Measurements from ENCODE around the gene CACNB2.

The CACNB2 gene

GRCh38 chr10:18533896-18534295 lies 393.7 kb downstream of the CACNB2 start:
- Histone ChIP-seq H3K27me3 (no peaks in the 10 kb centered on the region), H3K9me3 (peaks cover 23% of the 10 kb centered on the region), H3K4me1 (no peaks in the 10 kb centered on the region), H3K36me3 (peaks cover 49% of the 10 kb centered on the region), H3K27ac (no peak overlapping the region), H3K4me2 (no peak overlapping the region), H4K20me1 (no peaks in the 10 kb centered on the region), H3K4me3 (no peak overlapping the region), H3K9ac (no peak overlapping the region)
- TF ChIP-seq Cebpa-rat (IDR thresholded peaks at IDR 0.05) = no peak

GRCh38 chr10:18539335-18539734 lies 399.1 kb downstream of the CACNB2 start:
- H3K36me3 ChIP-seq = peaks cover 60% of the 10 kb centered on the region
- no peak overlapping the region for H3K4me2 ChIP-seq
- no peak overlapping the region for H3K4me3 ChIP-seq
- H4K20me1 ChIP-seq = no peaks in the 10 kb centered on the region
- H3K4me1 ChIP-seq = no peaks in the 10 kb centered on the region
- no peak overlapping the region for H3K27ac ChIP-seq
- no peaks in the 10 kb centered on the region for H3K27me3 ChIP-seq
- H3K9me3 ChIP-seq = peaks cover 4% of the 10 kb centered on the region; the same call in 1 of the 2 replicates
- no peak overlapping the region for H3K9ac ChIP-seq
- TF ChIP-seq Cebpa-rat (IDR thresholded peaks at IDR 0.05) = no peak

GRCh38 chr10:18540195-18540594 lies 400.0 kb downstream of the CACNB2 start:
- Histone ChIP-seq H4K20me1 (no peaks in the 10 kb centered on the region), H3K36me3 (peaks cover 69% of the 10 kb centered on the region), H3K9ac (no peak overlapping the region), H3K4me3 (no peak overlapping the region), H3K27ac (no peak overlapping the region), H3K9me3 (peaks cover 4% of the 10 kb centered on the region; the same call in 1 of the 2 replicates), H3K27me3 (no peaks in the 10 kb centered on the region), H3K4me2 (no peak overlapping the region), H3K4me1 (no peaks in the 10 kb centered on the region)
- TF ChIP-seq Cebpa-rat (IDR thresholded peaks at IDR 0.05) = no peak

GRCh38 chr10:18542832-18543231 lies 402.6 kb downstream of the CACNB2 start:
- no peaks in the 10 kb centered on the region for H3K27me3 ChIP-seq
- no peak overlapping the region for H3K4me3 ChIP-seq
- H3K27ac ChIP-seq = no peak overlapping the region
- peaks cover 8% of the 10 kb centered on the region; the same call in 1 of the 2 replicates for H3K4me1 ChIP-seq
- H4K20me1 ChIP-seq = no peaks in the 10 kb centered on the region
- H3K9ac ChIP-seq = no peak overlapping the region
- H3K36me3 ChIP-seq = peaks cover 66% of the 10 kb centered on the region
- H3K4me2 ChIP-seq = no peak overlapping the region
- no peak for TF ChIP-seq Cebpa-rat (IDR thresholded peaks at IDR 0.05)
- H3K9me3 ChIP-seq = no peaks in the 10 kb centered on the region

- H3K4me3 ChIP-seq = no peak overlapping the region
- no peak overlapping the region for H3K4me2 ChIP-seq
- no peaks in the 10 kb centered on the region for H3K27me3 ChIP-seq
- H3K36me3 ChIP-seq = peaks cover 64% of the 10 kb centered on the region
- no peak for TF ChIP-seq Cebpa-rat (IDR thresholded peaks at IDR 0.05)
- no peak overlapping the region for H3K27ac ChIP-seq
- H3K4me1 ChIP-seq = peaks cover 8% of the 10 kb centered on the region; the same call in 1 of the 2 replicates
- no peak overlapping the region for H3K9ac ChIP-seq
- no peaks in the 10 kb centered on the region for H3K9me3 ChIP-seq
- H4K20me1 ChIP-seq = no peaks in the 10 kb centered on the region
These were observed 405.5 kb downstream of the CACNB2 start for GRCh38 chr10:18545621-18546305.

GRCh38 chr10:18549105-18549504 lies 408.9 kb downstream of the CACNB2 start:
- H3K4me3 ChIP-seq = no peak overlapping the region
- no peak for TF ChIP-seq Cebpa-rat (IDR thresholded peaks at IDR 0.05)
- peaks cover 8% of the 10 kb centered on the region; the same call in 1 of the 2 replicates for H3K9me3 ChIP-seq
- H3K4me2 ChIP-seq = no peak overlapping the region
- H3K27me3 ChIP-seq = no peaks in the 10 kb centered on the region
- H3K27ac ChIP-seq = no peak overlapping the region
- no peak overlapping the region for H3K9ac ChIP-seq
- H4K20me1 ChIP-seq = no peaks in the 10 kb centered on the region
- H3K36me3 ChIP-seq = peaks cover 83% of the 10 kb centered on the region
- H3K4me1 ChIP-seq = peaks cover 8% of the 10 kb centered on the region; the same call in 1 of the 2 replicates

DNA sequence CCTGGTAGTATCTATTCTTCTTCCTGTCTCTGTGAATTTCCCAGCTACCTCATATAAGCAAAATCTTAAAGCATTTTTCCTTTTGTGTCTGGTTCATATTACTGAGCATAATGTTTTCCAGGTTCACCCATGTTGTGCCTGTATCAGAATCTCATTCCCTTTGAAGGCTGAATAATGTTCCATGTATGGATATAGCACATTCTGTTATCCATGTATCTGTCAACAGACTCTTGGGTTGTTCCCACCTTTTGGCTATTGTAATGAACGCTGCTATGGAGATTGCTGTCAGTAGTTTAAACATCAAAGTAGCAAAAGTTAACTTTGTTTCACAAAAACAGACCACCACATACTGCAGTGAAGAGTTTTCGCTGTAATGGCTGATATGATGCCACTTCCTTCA lies 411.2 kb downstream of the CACNB2 start:
- peaks cover 87% of the 10 kb centered on the region for H3K36me3 ChIP-seq

DNA sequence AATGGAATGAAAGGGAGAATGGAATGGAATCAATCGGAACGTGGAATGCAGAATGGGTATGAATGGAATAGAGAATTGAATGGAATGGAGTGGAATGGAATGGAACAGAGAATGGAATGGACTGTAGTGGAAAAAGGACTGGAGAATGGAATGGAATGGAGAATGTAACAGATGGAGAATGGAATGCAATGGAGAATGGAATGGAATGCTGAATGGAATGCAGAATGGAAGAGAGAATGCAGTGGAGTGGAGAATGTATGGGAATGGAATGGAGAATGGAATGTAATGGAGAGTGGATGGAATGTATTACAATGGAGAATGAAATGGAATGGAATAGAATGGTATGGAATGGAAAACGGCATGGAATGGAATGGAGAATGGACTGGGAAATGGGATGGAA lies 414.3 kb downstream of the CACNB2 start:
- TF ChIP-seq Cebpa-rat (IDR thresholded peaks at IDR 0.05) = no peak
- H3K9me3 ChIP-seq = peaks cover 62% of the 10 kb centered on the region
- no peak overlapping the region for H3K27ac ChIP-seq
- H3K27me3 ChIP-seq = no peaks in the 10 kb centered on the region
- H4K20me1 ChIP-seq = no peaks in the 10 kb centered on the region
- H3K4me2 ChIP-seq = no peak overlapping the region
- H3K9ac ChIP-seq = no peak overlapping the region
- no peaks in the 10 kb centered on the region for H3K4me1 ChIP-seq
- peaks cover 96% of the 10 kb centered on the region for H3K36me3 ChIP-seq
- no peak overlapping the region for H3K4me3 ChIP-seq

More for the DNA sequence above, 411.2 kb downstream of the CACNB2 start:
- no peaks in the 10 kb centered on the region for H4K20me1 ChIP-seq
- H3K4me3 ChIP-seq = no peak overlapping the region
- H3K9me3 ChIP-seq = peaks cover 32% of the 10 kb centered on the region
- no peaks in the 10 kb centered on the region for H3K27me3 ChIP-seq
- no peak overlapping the region for H3K9ac ChIP-seq
- H3K4me1 ChIP-seq = no peaks in the 10 kb centered on the region
- H3K27ac ChIP-seq = no peak overlapping the region
- no peak overlapping the region for H3K4me2 ChIP-seq
- TF ChIP-seq Cebpa-rat (IDR thresholded peaks at IDR 0.05) = no peak

DNA sequence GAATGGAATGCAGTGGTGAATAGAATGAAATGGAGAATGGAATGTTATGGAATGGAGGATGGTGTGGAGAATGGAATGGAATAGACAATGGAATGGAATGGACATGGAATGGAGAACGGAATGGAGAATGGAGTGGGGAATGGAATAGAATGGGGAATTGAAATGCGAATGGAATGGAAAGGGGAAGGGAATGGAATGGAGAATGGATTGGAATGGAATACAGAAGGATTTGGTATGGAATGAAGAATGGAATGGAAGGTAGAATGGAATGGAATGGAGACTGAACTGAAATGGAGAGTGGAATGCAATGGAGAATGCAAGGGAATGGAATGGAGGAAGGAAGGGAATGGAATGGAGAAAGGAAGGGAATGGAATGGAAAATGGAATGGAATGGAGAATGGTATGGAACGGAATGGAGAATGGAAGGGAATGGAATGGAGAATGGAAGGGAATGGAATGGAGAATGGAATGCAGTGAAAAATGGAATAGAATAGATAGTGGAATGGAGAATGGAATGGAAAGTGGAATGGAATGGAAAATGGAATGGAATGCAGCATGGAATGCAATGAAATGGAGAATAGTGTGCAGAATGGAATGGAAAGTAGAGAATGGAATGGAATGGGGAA lies 416.4 kb downstream of the CACNB2 start:
- H4K20me1 ChIP-seq = no peaks in the 10 kb centered on the region

GRCh38 chr10:18557960-18558359 lies 417.7 kb downstream of the CACNB2 start:
- no peaks in the 10 kb centered on the region for H4K20me1 ChIP-seq
- H3K27me3 ChIP-seq = no peaks in the 10 kb centered on the region
- H3K36me3 ChIP-seq = peaks cover 94% of the 10 kb centered on the region
- H3K4me3 ChIP-seq = no peak overlapping the region
- H3K4me2 ChIP-seq = no peak overlapping the region
- H3K9me3 ChIP-seq = peaks cover 91% of the 10 kb centered on the region
- H3K9ac ChIP-seq = no peak overlapping the region
- H3K4me1 ChIP-seq = no peaks in the 10 kb centered on the region
- H3K27ac ChIP-seq = no peak overlapping the region
- TF ChIP-seq Cebpa-rat (IDR thresholded peaks at IDR 0.05) = no peak

More for the DNA sequence above, 416.4 kb downstream of the CACNB2 start:
- H3K27ac ChIP-seq = no peak overlapping the region
- no peak overlapping the region for H3K4me3 ChIP-seq
- no peaks in the 10 kb centered on the region for H3K4me1 ChIP-seq
- peaks cover 94% of the 10 kb centered on the region for H3K36me3 ChIP-seq
- TF ChIP-seq Cebpa-rat (IDR thresholded peaks at IDR 0.05) = no peak
- H3K27me3 ChIP-seq = no peaks in the 10 kb centered on the region
- no peak overlapping the region for H3K4me2 ChIP-seq
- H3K9ac ChIP-seq = no peak overlapping the region
- peaks cover 77% of the 10 kb centered on the region for H3K9me3 ChIP-seq

All from BLaER1 (cell line).